Thyroid gland (tissue), 4 donors: ENCODE data around the gene SMYD1.

Source experiments
- CTCF ChIP-seq, 6 experiments: fragments of 200-600 bp in 3 of 6; fragments of 450-650 bp in 3 of 6; sonication (generic) in 3 of 6; IDR thresholded peaks; one replicate each; pipeline ENCODE4 v1.5.1; 2016 to 2019; ENCODE audit warnings: antibody characterized with exemption in 6 of 6, mild to moderate bottlenecking in 2 of 6, inconsistent platforms in 1 of 6, moderate library complexity in 1 of 6
- POLR2A ChIP-seq, 2 donors: fragments of 450-650 bp; IDR thresholded peaks; one replicate each; pipeline ENCODE4 v1.6.1; 2017; ENCODE audit warnings: antibody characterized with exemption in 2 of 2, mild to moderate bottlenecking in 2 of 2, moderate library complexity in 1 of 2

- TF ChIP-seq CTCF (IDR thresholded peaks at IDR 0.05) (no peak), POLR2A (IDR thresholded peaks at IDR 0.05) (no peak)
These were observed 1.1 kb upstream of the SMYD1 start for GRCh38 chr2:88066543-88066942.
